Parathyroid adenoma (tissue), 2 donors: ENCODE data around the gene GPR17.

Experiments
- H2AFZ ChIP-seq: fragments of 300-600 bp; sonication (generic); one replicate; pipeline ENCODE4 v1.7.0; 2017; ENCODE audit warnings: antibody characterized with exemption, mild to moderate bottlenecking
- H3K27ac ChIP-seq: fragments of 300-600 bp; sonication (generic); one replicate; pipeline ENCODE4 v1.7.0; 2017
- H3K27me3 ChIP-seq: fragments of 300-600 bp; sonication (generic); one replicate; pipeline ENCODE4 v1.7.0; 2017; ENCODE audit warnings: low read length; ENCODE audit not compliant: control insufficient read depth, insufficient read depth
- H3K36me3 ChIP-seq: fragments of 300-600 bp; sonication (generic); one replicate; pipeline ENCODE4 v1.7.0; 2017; ENCODE audit warnings: low read length; ENCODE audit not compliant: control insufficient read depth, insufficient read depth
- H3K4me1 ChIP-seq: fragments of 300-600 bp; sonication (generic); one replicate; pipeline ENCODE4 v1.7.0; 2017; ENCODE audit warnings: control low read depth
- H3K4me2 ChIP-seq: fragments of 300-600 bp; sonication (generic); one replicate; pipeline ENCODE4 v1.7.0; 2017; ENCODE audit warnings: low read length
- H3K4me3 ChIP-seq: fragments of 300-600 bp; sonication (generic); one replicate; pipeline ENCODE4 v1.7.0; 2017; ENCODE audit warnings: low read depth, low read length
- H3K79me2 ChIP-seq: fragments of 300-600 bp; sonication (generic); one replicate; pipeline ENCODE4 v1.7.0; 2017; ENCODE audit warnings: control low read depth
- H3K9ac ChIP-seq: fragments of 300-600 bp; sonication (generic); one replicate; pipeline ENCODE4 v1.7.0; 2017; ENCODE audit warnings: mild to moderate bottlenecking
- H3K9me3 ChIP-seq: fragments of 300-600 bp; sonication (generic); one replicate; pipeline ENCODE4 v1.7.0; 2017; ENCODE audit warnings: low read length; ENCODE audit not compliant: control insufficient read depth
- TF ChIP-seq, protein P1 (sequence below): fragments of 300-600 bp; sonication (generic); IDR thresholded peaks from one replicate; pipeline ENCODE4 v1.7.0; 2017; ENCODE audit warnings: antibody characterized with exemption, mild to moderate bottlenecking
- donor health status: primary hyperparathyroidism.

The GPR17 gene

GRCh38 chr2:127650785-127651380 is 4.9 kb downstream of the GPR17 start:
- no peaks in the 10 kb centered on the region for H3K79me2 ChIP-seq
- no peak overlapping the region for H3K4me2 ChIP-seq
- H2AFZ ChIP-seq, result no peak overlapping the region
- no peaks in the 10 kb centered on the region for H3K9me3 ChIP-seq
- TF ChIP-seq, protein P1, sequence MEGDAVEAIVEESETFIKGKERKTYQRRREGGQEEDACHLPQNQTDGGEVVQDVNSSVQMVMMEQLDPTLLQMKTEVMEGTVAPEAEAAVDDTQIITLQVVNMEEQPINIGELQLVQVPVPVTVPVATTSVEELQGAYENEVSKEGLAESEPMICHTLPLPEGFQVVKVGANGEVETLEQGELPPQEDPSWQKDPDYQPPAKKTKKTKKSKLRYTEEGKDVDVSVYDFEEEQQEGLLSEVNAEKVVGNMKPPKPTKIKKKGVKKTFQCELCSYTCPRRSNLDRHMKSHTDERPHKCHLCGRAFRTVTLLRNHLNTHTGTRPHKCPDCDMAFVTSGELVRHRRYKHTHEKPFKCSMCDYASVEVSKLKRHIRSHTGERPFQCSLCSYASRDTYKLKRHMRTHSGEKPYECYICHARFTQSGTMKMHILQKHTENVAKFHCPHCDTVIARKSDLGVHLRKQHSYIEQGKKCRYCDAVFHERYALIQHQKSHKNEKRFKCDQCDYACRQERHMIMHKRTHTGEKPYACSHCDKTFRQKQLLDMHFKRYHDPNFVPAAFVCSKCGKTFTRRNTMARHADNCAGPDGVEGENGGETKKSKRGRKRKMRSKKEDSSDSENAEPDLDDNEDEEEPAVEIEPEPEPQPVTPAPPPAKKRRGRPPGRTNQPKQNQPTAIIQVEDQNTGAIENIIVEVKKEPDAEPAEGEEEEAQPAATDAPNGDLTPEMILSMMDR, result no peak
- no peak overlapping the region for H3K9ac ChIP-seq
- no peaks in the 10 kb centered on the region for H3K36me3 ChIP-seq
- no peaks in the 10 kb centered on the region for H3K27me3 ChIP-seq
- no peak overlapping the region for H3K27ac ChIP-seq
- H3K4me3 ChIP-seq, result no peak overlapping the region
- no peaks in the 10 kb centered on the region for H3K4me1 ChIP-seq

DNA sequence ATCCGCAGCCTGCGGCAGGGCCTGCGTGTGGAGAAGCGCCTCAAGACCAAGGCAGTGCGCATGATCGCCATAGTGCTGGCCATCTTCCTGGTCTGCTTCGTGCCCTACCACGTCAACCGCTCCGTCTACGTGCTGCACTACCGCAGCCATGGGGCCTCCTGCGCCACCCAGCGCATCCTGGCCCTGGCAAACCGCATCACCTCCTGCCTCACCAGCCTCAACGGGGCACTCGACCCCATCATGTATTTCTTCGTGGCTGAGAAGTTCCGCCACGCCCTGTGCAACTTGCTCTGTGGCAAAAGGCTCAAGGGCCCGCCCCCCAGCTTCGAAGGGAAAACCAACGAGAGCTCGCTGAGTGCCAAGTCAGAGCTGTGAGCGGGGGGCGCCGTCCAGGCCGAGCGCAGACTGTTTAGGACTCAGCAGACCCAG is 5.4 kb downstream of the GPR17 start:
- H3K36me3 ChIP-seq, result no peaks in the 10 kb centered on the region
- H3K9ac ChIP-seq, result no peak overlapping the region
- no peaks in the 10 kb centered on the region for H3K27me3 ChIP-seq
- no peak overlapping the region for H2AFZ ChIP-seq
- H3K4me3 ChIP-seq, result no peak overlapping the region
- no peak overlapping the region for H3K4me2 ChIP-seq
- no peak overlapping the region for H3K27ac ChIP-seq
- TF ChIP-seq, protein P1, result no peak
- H3K79me2 ChIP-seq, result no peaks in the 10 kb centered on the region
- no peaks in the 10 kb centered on the region for H3K9me3 ChIP-seq
- H3K4me1 ChIP-seq, result no peaks in the 10 kb centered on the region

GRCh38 chr2:127651971-127652550 is 6.1 kb downstream of the GPR17 start:
- H3K4me2 ChIP-seq, result no peak overlapping the region
- H3K27ac ChIP-seq, result no peak overlapping the region
- no peaks in the 10 kb centered on the region for H3K9me3 ChIP-seq
- TF ChIP-seq, protein P1, result no peak
- H3K36me3 ChIP-seq, result no peaks in the 10 kb centered on the region
- H3K9ac ChIP-seq, result no peak overlapping the region
- H3K27me3 ChIP-seq, result no peaks in the 10 kb centered on the region
- no peaks in the 10 kb centered on the region for H3K79me2 ChIP-seq
- H3K4me1 ChIP-seq, result no peaks in the 10 kb centered on the region
- no peak overlapping the region for H2AFZ ChIP-seq
- H3K4me3 ChIP-seq, result no peak overlapping the region

DNA sequence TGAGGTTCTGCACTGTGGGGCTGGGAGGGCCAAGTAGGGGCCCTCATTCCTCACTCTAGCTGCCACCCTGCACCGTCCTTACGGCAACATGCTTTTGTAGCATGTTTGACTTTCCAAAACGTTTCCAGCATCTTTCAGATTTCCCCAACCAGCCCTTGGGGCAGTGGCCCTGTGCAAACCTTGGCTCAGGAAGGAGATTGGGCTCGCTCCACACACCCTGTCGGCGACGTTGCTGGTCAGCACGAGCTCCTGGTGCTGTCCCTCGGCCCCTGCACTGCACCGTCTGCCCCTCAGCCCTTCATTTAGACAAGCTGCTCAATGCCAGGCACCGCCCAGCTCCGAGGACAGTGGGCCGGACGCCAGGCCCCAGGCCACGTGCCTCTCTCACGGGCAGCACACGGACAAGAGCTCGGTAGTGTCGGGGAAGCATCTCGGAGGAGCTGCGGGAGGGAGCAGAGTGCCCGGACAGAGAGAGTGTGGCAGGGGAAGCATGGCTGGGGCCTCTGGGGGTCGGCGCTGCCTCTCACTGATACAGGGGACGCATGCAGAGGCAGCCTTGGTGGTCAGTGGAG is 6.9 kb downstream of the GPR17 start:
- TF ChIP-seq, protein P1, result no peak

More for the DNA sequence above, 6.9 kb downstream of the GPR17 start:
- Histone ChIP-seq H3K79me2 (no peaks in the 10 kb centered on the region), H3K9me3 (no peaks in the 10 kb centered on the region), H3K4me3 (no peak overlapping the region), H3K27ac (no peak overlapping the region), H3K36me3 (no peaks in the 10 kb centered on the region), H3K4me2 (no peak overlapping the region), H3K4me1 (no peaks in the 10 kb centered on the region), H2AFZ (no peak overlapping the region), H3K9ac (no peak overlapping the region), H3K27me3 (no peaks in the 10 kb centered on the region)
